Measurements from ENCODE around the gene GPR160.

The GPR160 gene

DNA sequence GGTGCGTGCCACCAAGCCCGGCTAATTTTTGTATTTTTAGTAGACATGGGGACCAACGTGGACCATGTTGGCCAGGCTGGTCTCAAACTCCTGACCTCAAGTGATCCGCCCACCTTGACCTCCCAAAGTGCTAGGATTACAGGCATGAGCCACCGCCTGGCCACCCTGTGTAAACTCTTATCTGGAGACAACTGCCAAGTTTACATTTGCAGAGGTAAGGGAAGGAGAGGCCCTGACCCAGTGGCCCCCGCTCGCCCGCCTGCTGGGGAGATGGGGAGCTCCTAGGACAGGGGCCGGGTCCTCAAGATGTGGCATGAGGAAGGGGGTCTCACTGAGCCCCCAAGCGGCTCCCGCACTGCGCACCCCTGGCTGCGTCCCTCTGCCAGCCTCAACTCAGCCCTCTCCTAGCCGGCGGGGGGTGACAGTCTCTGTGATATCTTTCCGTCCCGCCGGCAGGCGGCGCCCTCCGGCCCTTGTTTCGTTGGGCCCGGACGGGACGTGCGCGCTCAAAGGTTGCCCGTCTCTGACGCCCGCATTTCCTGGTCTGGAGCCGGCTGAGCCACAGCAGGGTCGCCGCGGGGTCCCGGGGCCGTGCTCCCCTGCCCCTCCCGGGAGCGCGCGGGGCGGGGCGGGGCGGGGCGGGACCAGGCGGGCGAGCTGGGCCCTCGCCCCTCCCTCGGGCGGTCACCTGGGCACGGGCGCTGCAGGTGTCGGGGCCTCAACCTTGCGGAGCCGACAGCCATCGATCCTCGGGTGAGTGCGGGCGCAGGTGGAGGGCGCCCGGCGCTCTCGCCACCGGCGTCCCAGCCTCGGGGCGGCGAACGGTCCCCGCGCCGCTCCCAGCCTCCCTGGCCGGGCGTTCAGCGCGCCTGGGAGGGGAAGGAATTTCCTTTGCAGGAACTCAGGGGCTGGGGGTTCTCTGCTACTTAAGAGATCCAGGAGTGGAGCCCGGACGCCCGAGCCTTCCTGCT lies at the start of gene GPR160:
GPR160 (plus strand) TSS at position 533 of the 971 bp plus-strand sequence. CDS start 45,978 bp downstream, outside the sequence.
- peak; percentile 84 for DNase-seq (ENCODE audit: low spot score)
- in situ Hi-C loops (cut with MboI; ENCODE audit: low pct_unique_long_range_greater_than_20kb, low sequenced_read_pairs, unreplicated experiment) = no loop called here
- TF ChIP-seq CTCF (IDR thresholded peaks at IDR 0.05; ENCODE audit: extremely low read depth, insufficient read depth, missing control alignments) = peak; percentile 89

GRCh38 chr3:169990431-169990830 lies 47.4 kb upstream of the GPR160 start:
- no peak for TF ChIP-seq CTCF (IDR thresholded peaks at IDR 0.05; ENCODE audit: extremely low read depth, insufficient read depth, missing control alignments)
- DNase-seq (ENCODE audit: low spot score) = no peak
- in situ Hi-C loops (cut with MboI; ENCODE audit: low pct_unique_long_range_greater_than_20kb, low sequenced_read_pairs, unreplicated experiment) = no loop called here

DNA sequence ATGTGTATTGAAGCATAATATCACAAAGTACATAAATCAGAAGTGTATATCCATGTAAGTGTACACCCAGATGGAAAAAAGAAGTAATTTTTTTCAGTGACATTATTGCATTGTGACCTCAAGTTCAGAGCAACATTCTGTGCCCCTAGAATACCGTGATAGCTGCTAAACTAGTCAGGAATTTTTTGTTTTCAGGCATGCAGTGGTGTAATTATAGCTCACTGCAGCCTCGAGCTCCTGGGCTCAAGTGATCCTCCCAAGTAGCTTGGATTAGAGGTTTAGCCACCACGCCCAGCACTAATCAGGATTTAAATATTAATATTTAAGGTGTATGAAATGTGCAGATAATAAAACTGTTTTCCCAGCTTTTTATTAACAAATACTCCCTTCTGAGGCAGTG lies 45.6 kb upstream of the GPR160 start:
- no peak for DNase-seq (ENCODE audit: low spot score)
- no peak for TF ChIP-seq CTCF (IDR thresholded peaks at IDR 0.05; ENCODE audit: extremely low read depth, insufficient read depth, missing control alignments)
- in situ Hi-C loops (cut with MboI; ENCODE audit: low pct_unique_long_range_greater_than_20kb, low sequenced_read_pairs, unreplicated experiment) = no loop called here

DNA sequence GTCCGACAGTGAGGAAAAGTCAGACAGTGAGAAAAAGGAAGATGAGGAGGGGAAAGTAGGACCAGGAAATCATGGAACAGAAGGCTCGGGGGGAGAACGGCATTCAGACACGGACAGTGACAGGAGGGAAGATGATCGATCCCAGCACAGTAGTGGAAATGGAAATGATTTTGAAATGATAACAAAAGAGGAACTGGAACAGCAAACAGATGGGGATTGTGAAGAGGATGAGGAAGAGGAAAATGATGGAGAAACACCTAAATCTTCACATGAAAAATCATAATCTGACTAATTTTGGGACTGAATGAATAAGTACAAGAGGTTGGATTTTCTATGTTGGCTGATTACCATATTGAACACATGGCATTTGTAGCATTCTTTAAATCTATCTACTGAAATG lies 45.0 kb upstream of the GPR160 start:
- DNase-seq (ENCODE audit: low spot score) = no peak
- no peak for TF ChIP-seq CTCF (IDR thresholded peaks at IDR 0.05; ENCODE audit: extremely low read depth, insufficient read depth, missing control alignments)
- in situ Hi-C loops (cut with MboI; ENCODE audit: low pct_unique_long_range_greater_than_20kb, low sequenced_read_pairs, unreplicated experiment) = no loop called here

GRCh38 chr3:169993761-169994160 lies 44.0 kb upstream of the GPR160 start:
- in situ Hi-C loops (cut with MboI; ENCODE audit: low pct_unique_long_range_greater_than_20kb, low sequenced_read_pairs, unreplicated experiment) = no loop called here
- no peak for DNase-seq (ENCODE audit: low spot score)
- TF ChIP-seq CTCF (IDR thresholded peaks at IDR 0.05; ENCODE audit: extremely low read depth, insufficient read depth, missing control alignments) = no peak

- in situ Hi-C loops (cut with MboI; ENCODE audit: low pct_unique_long_range_greater_than_20kb, low sequenced_read_pairs, unreplicated experiment) = no loop called here
- DNase-seq (ENCODE audit: low spot score) = no peak
- no peak for TF ChIP-seq CTCF (IDR thresholded peaks at IDR 0.05; ENCODE audit: extremely low read depth, insufficient read depth, missing control alignments)
Measured at GRCh38 chr3:169996063-169996462, 41.7 kb upstream of the GPR160 start.
